ENCODE measurements around the gene BAK1.
A peak's percentile ranks its signal among the peaks of the same experiment; 100 is the strongest.

BAK1 gene

GRCh38 chr6:33587529-33587928 lies 7.5 kb upstream of the BAK1 start:
- DNase-seq (ENCODE audit: low read depth in 2 of 2, low spot score in 1 of 2) = no peak

- no peak for DNase-seq (ENCODE audit: low read depth in 2 of 2, low spot score in 1 of 2)
Observed at GRCh38 chr6:33586108-33586640, 6.1 kb upstream of the BAK1 start.

DNA sequence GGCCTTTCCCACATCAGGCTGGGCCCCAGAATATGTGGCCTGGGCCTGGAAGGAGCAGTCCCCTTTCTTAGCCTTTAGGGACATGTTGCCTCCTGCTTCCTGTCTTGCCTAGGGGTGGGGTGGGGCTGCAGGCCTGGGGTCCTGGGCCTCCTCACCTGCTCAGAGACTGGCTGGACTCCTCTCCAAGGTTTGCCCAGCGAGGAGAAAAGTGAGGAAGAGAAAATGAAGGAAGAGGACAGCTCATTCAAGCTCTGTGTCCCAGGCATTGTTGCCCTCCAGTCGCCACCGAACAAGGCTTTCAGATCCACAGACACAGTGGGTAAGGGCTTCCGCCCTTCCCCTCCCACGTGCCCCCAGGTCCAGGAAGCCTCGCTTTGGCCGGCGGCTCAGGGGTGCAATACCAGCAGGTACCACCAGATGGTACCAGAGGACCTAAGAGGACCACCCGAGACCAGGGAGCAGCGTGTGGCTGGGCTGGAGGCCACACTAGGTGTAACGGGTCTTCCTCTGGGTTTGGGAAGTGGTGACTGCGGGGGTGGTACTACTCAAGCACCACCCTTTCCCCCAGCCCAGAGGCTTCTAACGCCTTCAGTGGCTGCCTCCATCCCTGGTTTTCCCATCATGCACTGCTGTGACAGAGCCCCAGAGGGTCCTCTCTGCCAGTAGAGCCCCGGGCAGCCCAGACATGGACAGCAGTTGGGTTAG lies 5.5 kb upstream of the BAK1 start:
- peak; percentile 67 to 81 for DNase-seq (ENCODE audit: low read depth in 2 of 2, low spot score in 1 of 2)

- DNase-seq (ENCODE audit: low read depth in 2 of 2, low spot score in 1 of 2) = no peak
Observed at GRCh38 chr6:33584700-33585402, 4.8 kb upstream of the BAK1 start.

- DNase-seq (ENCODE audit: low read depth in 2 of 2, low spot score in 1 of 2) = no peak
Observed at GRCh38 chr6:33583591-33584155, 3.6 kb upstream of the BAK1 start.

DNA sequence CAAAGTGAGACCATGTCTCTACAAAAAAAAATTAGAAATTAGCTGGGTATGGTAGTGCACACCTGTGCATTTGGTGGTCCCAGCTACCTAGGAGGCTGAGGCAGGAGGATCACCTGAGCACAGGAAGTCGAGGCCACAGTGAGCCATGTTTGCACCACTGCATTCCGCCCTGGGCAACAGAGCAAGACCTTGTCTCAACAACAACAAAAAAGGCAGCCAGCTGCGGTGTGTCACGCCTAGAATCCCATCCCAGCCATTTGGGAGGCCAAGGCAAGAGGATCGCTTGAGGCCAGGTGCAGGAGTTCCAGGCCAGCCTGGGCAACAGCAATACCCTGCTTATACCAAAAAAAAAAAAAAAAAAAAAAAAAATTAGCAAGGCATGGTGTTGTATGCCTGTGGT lies 1.1 kb upstream of the BAK1 start:
- no peak for DNase-seq (ENCODE audit: low read depth in 2 of 2, low spot score in 1 of 2)

GRCh38 chr6:33578588-33579011 lies 1.5 kb downstream of the BAK1 start:
- no peak for DNase-seq (ENCODE audit: low read depth in 2 of 2, low spot score in 1 of 2)

- DNase-seq (ENCODE audit: low read depth in 2 of 2, low spot score in 1 of 2) = no peak
Observed at GRCh38 chr6:33578164-33578563, 1.9 kb downstream of the BAK1 start.

DNA sequence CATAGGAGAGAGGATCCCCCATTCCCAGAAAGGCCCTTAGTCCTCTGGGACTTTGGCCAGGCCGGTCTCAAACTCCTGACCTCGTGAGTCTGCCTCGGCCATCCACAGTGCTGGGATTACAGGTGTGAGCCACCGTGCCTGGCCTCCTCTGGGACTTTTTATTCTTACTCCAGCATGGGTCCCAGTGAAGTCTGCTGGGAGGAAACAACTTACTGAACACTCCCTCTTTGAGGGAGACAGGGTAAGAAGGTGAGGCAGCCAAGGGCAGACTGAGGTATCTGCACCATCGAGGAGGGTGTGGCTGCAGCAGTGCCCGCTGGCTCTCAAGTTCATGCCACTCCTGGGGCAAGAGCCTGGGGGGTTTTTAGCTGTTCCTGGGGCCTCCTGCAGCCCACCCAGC lies 2.4 kb downstream of the BAK1 start:
- no peak for DNase-seq (ENCODE audit: low read depth in 2 of 2, low spot score in 1 of 2)

GRCh38 chr6:33577106-33577535 lies 3.0 kb downstream of the BAK1 start:
- DNase-seq (ENCODE audit: low read depth in 2 of 2, low spot score in 1 of 2) = no peak

GRCh38 chr6:33576668-33577067 lies 3.4 kb downstream of the BAK1 start:
- no peak for DNase-seq (ENCODE audit: low read depth in 2 of 2, low spot score in 1 of 2)

DNA sequence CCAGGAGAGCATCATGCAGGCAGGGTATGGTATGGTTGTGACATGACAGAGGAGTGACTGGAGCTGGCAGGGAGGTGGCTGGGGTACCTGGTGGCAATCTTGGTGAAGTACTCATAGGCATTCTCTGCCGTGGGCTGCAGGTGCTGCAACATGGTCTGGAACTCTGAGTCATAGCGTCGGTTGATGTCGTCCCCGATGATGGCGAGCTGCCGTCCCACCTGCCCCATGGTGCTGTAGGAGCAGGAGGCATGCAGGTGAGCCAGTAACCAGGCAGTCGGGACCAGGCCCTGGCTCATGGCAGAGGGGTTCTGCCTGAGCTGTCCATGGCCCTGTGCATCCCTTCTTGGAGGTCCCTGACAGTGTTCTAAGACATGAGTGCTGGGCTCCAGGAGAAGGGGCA lies 4.9 kb downstream of the BAK1 start:
- no peak for DNase-seq (ENCODE audit: low read depth in 2 of 2, low spot score in 1 of 2)

DNA sequence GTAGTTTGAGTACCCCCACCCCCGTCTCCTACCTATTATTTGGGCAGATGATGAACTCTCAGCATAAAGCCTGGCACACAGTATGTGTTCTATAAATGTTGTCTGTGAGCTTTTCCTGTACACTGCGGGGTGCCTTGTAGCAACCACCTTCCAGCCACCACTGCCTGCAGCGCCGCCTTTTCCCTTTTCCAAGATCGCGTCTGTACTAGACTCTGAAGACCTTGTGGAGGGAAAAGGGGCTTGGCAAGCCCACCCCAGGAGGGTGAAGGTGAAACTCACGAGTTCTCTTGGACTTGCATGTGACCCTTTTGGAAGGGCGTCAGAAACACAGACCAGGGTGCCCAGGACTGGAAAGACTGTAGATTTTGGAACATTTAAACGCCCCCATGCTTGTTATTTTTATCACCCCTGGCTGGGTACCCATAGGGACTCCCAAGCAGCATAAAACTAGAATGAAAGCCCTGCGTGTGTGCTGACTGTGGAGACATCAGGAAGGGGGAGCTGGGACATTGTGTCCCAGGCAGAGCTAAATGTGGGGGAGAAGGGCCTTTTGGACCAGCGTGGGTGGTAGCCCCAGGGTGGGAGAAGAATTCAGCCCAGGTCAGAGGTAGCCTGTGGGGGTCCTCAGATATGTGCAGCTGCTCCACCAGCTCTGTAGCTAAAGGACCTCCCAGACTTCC lies 8.3 kb downstream of the BAK1 start:
- no peak for DNase-seq (ENCODE audit: low read depth in 2 of 2, low spot score in 1 of 2)

DNA sequence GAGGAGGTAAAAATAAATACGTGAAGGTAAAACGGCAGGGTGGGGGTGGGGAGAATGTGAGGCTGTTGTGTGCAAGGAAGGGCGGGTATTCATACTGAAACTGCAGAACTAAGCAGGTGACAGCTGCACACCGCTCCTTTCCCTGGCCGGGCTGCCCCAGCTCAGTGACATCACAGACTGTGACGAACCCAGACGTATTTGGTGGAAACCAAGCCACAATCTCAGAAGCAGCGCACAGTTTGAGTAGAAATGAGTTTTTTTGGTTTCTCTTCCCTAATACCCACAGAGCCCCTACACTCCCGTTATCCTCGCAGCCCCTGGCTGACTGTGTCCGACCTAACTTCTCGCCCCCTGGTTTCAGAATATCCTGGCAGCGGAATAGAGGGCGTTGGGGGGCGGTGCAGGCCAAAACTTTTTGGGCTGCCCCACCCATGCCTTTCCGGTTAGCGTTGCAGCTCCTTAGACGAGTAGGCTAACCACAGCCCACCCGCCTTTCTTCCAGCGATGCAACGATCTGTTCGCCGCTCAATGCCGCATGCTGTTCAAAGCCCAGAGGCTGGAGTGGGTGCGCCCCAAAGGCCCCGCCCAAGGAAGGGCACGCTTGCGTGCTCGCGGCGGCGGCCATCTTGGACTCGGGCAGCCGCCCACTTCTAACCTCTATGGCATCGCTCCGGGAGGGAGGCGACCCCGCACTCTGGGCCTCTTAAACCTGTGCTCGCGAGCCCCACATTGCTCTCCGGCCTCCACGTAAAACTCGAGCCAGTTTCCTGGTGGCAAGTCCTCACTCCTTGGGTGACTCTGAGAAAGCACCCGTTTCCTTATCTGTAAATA lies 9.1 kb downstream of the BAK1 start:
- peak; percentile 74 to 78 for DNase-seq (ENCODE audit: low read depth in 2 of 2, low spot score in 1 of 2)

GRCh38 chr6:33568826-33569570 lies 11.1 kb downstream of the BAK1 start:
- no peak for DNase-seq (ENCODE audit: low read depth in 2 of 2, low spot score in 1 of 2)

- no peak for DNase-seq (ENCODE audit: low read depth in 2 of 2, low spot score in 1 of 2)
Observed at GRCh38 chr6:33567836-33568235, 12.2 kb downstream of the BAK1 start.

- DNase-seq (ENCODE audit: low read depth in 2 of 2, low spot score in 1 of 2) = no peak
Observed at GRCh38 chr6:33566182-33567084, 13.6 kb downstream of the BAK1 start.

DNA sequence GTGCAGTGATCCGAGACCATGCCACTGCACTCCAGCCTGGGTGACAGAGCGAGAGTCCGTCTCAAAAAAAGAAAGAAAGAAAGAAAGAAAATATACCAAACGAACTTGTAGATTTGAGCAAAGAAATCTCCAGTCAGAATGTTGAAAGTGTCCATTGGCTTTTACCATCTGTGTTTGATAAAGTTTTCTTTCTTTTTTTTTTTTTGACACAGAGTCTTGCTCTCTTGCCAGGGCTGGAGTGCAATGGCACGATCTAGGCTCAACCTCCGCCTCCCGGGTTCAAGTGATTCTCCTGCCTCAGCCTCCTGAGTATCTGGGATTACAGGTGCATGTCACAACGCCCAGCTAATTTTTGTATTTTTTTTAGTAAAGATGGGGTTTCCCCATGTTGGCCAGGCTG lies 21.3 kb downstream of the BAK1 start:
- DNase-seq (ENCODE audit: low read depth in 2 of 2, low spot score in 1 of 2) = no peak

DNA sequence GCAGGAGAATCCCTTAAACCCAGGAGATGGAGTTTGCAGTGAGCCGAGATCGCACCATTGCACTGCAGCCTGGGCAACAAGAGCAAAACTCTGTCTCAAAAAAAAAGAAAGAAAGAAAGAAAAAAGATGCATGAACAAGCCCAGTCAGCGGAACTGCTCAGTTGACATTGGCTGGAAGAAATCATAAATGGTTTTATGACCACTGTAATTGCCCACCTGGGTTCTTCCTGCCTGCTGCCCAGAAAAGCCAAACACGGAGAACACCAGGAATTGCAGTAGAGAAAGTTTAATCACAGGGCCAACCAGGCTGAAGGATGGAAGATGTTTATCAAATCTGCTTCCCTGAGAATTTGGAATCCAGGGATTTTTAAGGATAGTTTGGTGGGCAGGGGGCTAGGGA lies 22.7 kb downstream of the BAK1 start:
- DNase-seq (ENCODE audit: low read depth in 2 of 2, low spot score in 1 of 2) = no peak

Measured in stimulated activated CD8-positive, alpha-beta memory T cell treated with anti-CD3 and anti-CD28 coated beads, Interleukin-4, amount 100 ng/mL, for 4 hours (primary cell).